Measurements from ENCODE around the gene SLC7A14.
"Not testable (repeated sequence)": the region's sequence is repeated elsewhere in the genome, so short reads cannot be mapped to it uniquely, and the experiment has no call there.

SLC7A14 gene

DNA sequence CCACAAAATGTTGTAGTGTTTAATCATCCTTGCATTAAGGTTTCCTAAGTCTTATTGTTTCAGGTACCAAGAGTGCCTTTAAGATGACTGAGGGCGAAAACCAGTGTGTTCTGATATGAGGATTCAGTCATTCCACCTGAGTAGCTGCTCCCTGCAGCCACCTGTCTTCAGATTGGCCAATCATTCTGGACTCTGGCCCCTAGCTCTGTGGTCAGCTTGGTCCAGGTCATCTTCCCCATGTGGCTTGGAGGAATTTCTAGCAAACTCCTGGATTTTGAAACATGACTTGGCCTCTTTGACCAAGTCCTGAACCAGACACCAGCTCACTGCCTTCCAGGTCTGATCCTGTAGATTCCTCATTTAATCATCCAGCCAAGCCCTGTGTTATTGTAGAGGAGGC, 7.8 kb upstream of the SLC7A14 start:
- no peak for FAIRE-seq

- FAIRE-seq: no peak
Observed at GRCh38 chr3:170589113-170589512, 3.2 kb upstream of the SLC7A14 start.

DNA sequence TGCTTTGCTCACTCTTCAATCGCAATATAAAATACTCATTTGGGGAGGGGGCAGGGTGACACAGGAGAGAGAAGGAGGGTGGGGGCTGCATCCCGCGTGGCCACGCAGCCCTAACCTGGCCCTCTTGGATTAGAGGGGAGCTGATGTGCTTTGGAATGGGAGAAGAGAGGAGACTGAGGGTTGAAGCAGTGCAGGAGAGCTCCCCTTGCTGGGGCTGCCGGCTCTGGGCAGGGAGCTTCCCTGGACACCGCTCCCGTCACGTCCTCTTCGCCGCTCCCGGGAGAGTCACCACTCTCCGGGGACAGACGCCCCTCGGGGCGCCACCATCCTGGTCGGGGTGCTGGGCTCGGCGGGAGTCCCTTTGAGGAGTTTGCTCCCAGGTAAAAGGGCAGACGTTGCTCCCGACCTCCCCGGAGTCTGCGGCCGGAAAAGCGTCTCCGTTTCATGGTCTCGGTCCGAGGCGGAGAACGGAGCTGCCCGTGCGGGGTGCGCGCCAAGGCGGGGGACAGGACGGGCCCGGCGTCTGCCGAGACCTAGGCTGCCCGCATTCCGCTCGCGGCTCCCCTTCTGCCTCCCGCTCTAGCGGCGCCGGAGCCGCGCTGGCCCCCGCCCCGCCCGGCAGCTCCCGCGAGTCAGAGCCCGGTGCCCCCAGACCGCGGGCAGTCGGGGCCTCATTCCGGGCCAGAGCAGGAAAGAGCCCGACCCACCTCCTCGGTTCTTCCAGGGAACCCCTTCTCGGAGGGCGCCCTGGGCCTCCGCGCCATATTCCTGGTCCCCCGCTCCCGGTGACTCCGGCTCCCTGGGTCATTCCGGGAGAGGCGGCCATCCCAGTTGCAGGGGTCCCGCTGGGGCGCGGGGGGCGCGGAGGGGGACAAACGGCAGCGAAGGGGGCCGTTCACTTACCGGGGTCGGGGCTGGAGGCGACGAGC, 603 bp downstream of the SLC7A14 start:
- FAIRE-seq: no peak

DNA sequence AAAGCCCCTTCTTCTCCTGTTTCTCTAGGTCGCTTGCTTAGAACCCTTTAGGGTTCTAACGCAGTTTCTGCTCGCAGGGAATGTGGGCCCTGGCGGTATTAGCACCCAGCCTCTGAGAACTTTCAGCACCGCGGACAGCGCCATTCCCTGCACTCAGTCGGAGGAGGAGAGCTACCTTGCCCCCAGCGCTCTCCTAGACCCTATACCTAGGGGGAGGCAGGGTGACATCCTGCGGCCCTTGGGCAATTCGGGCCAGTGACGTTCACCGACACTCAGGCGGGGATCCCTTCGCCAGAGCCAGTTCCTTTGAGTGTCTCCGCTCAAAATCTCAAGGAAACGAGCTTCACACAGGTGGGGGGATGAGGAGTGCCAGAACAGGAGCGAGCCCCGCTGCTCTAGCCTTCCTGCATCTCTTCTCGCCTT, 1.3 kb downstream of the SLC7A14 start:
- FAIRE-seq: no peak

DNA sequence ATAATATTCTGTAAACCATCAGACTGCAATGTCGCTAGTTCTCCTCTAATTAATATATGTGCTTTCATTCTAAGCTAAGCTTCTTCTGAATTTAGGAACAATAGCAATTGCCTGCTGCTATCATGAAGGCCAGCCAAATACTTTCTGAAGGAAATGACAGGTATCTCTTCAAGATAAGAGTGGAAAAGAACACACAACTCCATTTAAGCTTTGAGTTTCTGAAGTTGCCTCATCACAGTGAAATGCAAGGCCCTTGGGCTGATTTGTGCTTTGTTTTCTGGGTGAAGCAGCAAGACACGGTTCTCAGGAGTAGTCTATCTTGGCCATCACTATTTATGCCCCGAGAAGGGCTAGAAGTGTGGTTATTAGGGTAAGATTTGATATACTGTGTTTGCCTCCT, 6.2 kb downstream of the SLC7A14 start:
- no peak for FAIRE-seq

DNA sequence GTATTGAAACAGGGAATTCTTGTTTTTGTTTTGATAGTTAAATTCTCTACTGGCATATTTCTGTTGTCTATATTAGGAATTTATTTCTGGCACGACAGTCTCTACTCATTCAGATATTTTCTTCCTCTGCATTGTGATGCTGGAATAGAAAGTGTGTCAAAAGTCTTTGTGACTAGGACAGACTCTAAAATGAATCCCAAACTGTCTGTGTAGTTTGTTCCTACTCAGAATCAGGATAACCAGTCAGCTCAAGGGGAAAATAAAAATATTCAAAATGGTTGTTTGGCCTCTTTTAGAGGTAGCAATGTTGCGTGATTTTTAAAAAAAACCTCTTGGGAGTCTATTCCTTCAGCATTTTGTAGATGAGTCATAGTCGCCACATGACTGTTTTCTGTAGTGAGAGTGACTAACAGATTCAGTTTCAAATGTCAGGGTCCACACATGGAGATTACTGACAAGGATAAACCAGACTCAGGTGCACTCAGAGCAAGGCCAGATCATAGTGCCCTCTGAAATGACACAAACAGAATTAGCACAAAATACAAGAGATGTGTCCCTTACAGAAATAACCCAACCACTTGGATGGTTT, 13.1 kb downstream of the SLC7A14 start:
- no peak for FAIRE-seq

- FAIRE-seq: not testable (repeated sequence)
Observed at GRCh38 chr3:170567598-170567997, 18.3 kb downstream of the SLC7A14 start.

DNA sequence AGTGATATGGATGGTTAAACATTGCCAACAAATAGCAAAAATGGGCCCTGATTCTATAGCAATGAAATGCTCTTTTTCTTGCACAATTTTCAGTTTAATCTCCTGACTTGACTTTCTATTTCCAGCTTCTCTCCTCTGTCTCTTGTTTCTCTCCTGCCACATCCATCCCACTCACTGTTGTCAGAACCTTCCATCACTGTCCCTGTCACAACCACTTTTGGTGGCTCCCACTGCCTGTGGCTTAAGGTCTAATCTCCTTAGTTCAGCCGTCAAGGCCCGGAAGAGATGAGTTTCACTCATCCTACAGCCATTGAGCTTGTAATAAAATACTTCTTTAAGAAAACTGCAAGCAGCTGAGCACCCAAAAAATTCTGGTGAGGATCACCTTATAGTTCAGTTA, 19.5 kb downstream of the SLC7A14 start:
- FAIRE-seq: no peak

DNA sequence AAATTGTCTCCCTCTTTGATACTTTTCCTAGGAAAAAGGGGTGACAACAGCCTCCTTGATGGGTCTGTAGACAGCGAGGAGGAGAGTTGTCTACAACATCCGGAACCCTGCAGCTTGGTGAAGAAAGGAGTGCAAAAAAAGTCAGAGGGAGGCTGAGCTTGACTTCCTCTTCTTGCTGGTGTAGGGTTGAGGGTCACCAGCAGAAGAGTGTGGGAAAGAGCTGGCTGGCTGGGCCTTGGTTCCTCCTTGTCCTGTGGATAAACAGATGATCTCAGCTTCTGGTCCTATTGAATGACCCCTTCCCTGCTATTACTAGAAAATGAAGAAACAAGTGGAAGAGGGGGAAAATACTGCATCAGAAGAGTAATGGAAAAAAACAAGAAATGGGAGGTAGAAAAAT, 20.4 kb downstream of the SLC7A14 start:
- no peak for FAIRE-seq

DNA sequence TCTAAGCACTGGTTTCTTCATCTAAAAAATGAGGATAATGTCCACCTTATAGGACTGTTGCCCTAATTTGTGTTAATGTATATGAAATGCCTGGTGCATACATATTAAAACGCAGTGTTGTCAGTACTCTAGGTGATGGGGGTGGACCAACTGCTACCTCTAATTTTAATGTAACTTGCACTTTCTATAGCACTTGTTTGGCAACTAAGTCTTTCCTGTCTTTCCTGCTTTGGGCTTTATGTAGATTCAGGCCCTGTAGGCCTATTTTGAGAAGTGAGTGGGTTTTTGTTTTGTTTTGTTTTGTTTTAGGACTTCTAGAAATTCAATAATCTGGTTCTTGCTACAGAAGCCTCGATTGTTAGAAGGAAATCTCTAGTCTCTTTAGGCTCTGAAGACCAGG, 21.2 kb downstream of the SLC7A14 start:
- FAIRE-seq: no peak

DNA sequence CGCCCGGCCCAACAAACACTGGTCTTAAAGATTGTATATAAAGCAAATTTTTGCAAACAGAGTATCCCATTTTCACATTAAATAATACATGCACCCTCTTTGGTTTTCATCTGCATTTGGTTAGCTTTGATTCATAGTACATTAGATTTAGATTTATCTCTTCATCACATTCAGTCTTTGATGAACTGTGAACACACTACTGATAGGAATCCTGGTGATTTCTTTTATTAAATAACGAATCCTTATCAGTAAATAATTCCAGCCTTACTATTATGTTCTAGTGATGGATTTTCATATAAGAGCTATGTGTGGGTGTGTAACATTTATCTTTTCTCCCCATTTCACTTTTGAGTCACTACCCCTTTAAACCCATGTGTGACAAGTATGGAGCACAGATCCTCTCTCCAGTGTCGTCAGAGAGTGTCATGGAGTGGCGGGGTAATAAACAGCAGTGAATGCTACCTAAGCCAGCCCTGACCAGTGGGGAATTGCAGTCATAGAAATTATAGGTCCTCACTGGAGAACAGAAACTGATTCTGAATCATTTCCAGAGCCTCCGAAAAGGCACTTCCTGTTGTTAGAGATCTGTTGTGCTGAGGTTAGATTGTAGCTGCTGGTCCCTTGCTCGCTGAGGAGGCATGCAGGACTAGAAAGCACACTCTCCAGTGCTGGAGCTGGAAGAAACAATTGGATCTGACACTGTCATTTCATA, 22.0 kb downstream of the SLC7A14 start:
- FAIRE-seq: no peak

DNA sequence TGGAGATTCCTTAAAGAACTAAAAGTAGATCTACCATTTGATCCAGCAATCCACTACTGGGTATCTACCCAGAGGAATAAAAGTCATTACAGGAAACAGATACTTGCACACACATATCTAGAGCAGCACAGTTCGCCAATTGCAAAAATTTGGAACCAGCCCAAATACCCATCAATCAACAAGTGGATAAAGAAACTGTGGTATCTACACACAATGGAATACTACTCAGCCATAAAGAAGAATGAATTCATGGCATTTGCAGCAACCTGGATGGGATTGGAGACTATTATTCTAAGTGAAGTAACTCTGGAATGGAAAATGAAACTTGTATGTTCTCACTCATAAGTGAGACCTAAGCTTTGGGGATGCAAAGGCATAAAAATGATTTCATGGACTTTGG, 23.8 kb downstream of the SLC7A14 start:
- FAIRE-seq: no peak

DNA sequence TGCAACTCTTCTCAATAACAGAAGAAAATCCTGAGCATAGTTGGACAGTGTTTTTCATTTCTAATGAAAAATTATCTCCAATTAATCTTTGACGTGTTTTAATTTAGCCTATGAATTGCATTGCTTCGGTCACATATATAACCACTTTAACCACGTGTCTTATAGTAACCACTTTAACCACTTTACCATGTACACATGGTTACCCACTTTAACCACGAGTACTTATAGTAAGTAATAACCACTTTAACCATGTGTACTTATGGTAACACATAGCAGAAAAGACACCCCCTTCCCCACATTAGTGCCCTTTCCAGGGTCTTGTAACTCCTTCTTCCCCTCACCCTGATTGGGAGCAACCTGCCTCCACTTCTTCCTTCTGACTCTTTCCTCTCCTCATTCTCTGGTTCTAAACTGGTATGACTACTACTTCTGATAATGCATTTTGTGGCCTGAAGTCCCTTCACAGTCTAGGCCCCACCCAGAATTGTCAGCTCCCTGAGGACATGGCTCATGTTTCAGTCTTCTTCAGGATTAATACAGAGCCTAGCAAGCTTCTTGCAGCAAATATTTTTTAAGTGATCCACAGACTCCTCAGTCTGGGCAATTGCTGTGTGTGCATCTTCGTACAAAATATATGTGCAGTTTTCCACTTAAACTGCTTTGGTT, 25.0 kb downstream of the SLC7A14 start:
- FAIRE-seq: no peak

- no peak for FAIRE-seq
Observed at GRCh38 chr3:170560296-170560695, 25.6 kb downstream of the SLC7A14 start.

DNA sequence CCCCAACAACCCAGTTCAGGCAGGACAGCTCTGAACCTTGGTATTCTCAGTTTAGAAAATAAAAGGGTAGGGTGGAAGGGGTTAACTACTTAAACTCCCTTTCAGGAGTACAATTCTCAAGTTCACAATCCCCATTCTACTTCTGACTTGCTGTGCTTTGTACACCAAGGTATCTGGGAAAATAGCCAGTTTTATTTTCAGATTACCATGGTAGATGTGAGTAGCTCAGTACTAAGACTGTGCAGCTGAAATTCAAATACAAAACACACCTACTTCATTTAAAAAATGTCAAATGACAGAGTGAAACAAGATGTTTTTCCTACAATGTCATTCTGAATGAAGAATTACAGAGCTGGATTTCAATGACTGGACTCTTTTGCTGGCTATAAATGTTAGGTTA, 27.4 kb downstream of the SLC7A14 start:
- no peak for FAIRE-seq

DNA sequence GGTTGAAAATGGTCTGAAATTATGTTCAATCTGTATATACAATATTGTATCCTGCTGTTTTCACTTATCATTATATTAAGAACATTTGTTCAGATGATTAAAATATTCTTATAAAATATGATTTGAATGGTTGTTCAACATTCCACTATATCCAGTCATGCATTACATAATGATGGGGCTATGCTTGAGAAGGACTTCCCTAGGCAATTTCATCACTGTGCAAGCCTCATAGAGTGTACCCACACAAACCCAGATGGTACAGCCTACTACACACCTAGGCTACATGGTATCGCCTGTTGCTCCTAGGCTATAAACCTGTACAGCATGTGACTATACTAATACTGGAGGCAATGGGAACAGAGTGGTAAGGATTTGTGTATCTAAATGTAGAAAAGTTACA, 30.5 kb downstream of the SLC7A14 start:
- FAIRE-seq: no peak

GRCh38 chr3:170553788-170554757, 31.8 kb downstream of the SLC7A14 start:
- FAIRE-seq: no peak

- no peak for FAIRE-seq
Observed at GRCh38 chr3:170551252-170551651, 34.6 kb downstream of the SLC7A14 start.

- no peak for FAIRE-seq
Observed at GRCh38 chr3:170542704-170543103, 43.2 kb downstream of the SLC7A14 start.

GRCh38 chr3:170539897-170540296, 46.0 kb downstream of the SLC7A14 start:
- no peak for FAIRE-seq

- FAIRE-seq: no peak
Observed at GRCh38 chr3:170536712-170537111, 49.2 kb downstream of the SLC7A14 start.

DNA sequence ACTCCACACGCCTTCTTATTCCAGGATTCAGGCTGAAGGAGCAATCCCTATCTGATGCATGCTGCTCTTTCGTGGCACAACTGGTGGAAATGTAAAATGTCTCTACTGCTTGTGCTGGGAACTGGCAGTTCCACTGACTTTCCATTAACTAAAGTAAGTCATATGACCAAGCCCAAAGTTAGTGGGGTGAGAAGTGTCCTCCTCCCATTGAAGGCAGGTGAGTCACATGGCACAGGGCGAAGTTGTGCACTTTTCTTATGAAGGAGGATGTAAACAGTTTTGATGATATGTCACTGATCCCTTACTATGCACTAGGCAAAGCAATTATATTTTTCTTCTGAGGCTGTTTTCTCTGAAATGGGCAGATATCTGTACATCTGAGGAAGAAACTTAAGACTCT, 51.6 kb downstream of the SLC7A14 start:
- no peak for FAIRE-seq
